ENCODE measurements around the gene GZMH.

DNA sequence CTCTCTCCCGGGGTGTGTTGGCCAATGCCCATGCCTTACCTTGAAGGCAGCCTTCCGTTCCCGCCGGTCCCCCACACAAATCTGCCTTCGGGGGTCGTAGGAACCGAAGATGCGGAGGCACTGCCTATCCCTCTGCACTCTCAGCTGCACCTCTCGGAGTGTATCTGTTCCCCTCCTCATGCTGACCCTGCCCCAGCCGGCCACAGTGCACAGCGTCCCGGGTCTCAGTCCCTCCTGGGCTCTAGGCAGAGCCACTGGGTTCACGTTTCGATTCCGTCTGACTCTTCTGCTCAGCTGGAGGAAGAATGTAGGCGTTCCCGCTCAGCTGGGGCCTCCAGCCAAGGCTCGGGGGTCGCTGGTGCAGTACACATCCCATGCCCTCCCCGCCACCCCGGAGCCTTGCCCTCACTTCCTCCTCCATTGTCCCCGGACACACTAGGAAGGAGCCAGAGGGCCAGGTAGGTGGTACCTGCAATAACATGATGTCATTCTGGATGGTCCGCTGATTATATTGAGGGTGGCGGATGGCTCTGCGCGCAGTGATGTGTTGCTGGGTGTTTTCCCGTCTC lies 35.2 kb downstream of the GZMH start:
- TF ChIP-seq RFX5 (IDR thresholded peaks at IDR 0.05; ENCODE audit: low read depth, low read length), result no peak
- TF ChIP-seq, protein P1, sequence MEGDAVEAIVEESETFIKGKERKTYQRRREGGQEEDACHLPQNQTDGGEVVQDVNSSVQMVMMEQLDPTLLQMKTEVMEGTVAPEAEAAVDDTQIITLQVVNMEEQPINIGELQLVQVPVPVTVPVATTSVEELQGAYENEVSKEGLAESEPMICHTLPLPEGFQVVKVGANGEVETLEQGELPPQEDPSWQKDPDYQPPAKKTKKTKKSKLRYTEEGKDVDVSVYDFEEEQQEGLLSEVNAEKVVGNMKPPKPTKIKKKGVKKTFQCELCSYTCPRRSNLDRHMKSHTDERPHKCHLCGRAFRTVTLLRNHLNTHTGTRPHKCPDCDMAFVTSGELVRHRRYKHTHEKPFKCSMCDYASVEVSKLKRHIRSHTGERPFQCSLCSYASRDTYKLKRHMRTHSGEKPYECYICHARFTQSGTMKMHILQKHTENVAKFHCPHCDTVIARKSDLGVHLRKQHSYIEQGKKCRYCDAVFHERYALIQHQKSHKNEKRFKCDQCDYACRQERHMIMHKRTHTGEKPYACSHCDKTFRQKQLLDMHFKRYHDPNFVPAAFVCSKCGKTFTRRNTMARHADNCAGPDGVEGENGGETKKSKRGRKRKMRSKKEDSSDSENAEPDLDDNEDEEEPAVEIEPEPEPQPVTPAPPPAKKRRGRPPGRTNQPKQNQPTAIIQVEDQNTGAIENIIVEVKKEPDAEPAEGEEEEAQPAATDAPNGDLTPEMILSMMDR (conservative IDR thresholded peaks at IDR 0.05; ENCODE audit: low read depth, low read length), result no peak
- no peak for TF ChIP-seq POLR2A (IDR thresholded peaks at IDR 0.05; ENCODE audit: low read depth, low read length)
- TF ChIP-seq CEBPB (IDR thresholded peaks at IDR 0.05; ENCODE audit: low read depth, low read length), result no peak
- TF ChIP-seq MAFK (IDR thresholded peaks at IDR 0.05; ENCODE audit: low read depth, low read length), result no peak
- TF ChIP-seq RAD21 (IDR thresholded peaks at IDR 0.05; ENCODE audit: low read length), result no peak
- no peak for TF ChIP-seq SMC3 (IDR thresholded peaks at IDR 0.05; ENCODE audit: low read depth, low read length)
- TF ChIP-seq RCOR1 (IDR thresholded peaks at IDR 0.05; ENCODE audit: insufficient replicate concordance, low read length), result no peak
- TF ChIP-seq, protein P2, sequence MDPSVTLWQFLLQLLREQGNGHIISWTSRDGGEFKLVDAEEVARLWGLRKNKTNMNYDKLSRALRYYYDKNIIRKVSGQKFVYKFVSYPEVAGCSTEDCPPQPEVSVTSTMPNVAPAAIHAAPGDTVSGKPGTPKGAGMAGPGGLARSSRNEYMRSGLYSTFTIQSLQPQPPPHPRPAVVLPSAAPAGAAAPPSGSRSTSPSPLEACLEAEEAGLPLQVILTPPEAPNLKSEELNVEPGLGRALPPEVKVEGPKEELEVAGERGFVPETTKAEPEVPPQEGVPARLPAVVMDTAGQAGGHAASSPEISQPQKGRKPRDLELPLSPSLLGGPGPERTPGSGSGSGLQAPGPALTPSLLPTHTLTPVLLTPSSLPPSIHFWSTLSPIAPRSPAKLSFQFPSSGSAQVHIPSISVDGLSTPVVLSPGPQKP (IDR thresholded peaks at IDR 0.05; ENCODE audit: borderline replicate concordance, low read depth, low read length), result no peak
- no peak for TF ChIP-seq MXI1 (IDR thresholded peaks at IDR 0.05; ENCODE audit: borderline replicate concordance, low read depth, low read length)
- TF ChIP-seq, protein P3, sequence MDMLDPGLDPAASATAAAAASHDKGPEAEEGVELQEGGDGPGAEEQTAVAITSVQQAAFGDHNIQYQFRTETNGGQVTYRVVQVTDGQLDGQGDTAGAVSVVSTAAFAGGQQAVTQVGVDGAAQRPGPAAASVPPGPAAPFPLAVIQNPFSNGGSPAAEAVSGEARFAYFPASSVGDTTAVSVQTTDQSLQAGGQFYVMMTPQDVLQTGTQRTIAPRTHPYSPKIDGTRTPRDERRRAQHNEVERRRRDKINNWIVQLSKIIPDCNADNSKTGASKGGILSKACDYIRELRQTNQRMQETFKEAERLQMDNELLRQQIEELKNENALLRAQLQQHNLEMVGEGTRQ (IDR thresholded peaks at IDR 0.05; ENCODE audit: low read depth, low read length), result no peak
- no peak for TF ChIP-seq CHD1 (IDR thresholded peaks at IDR 0.05; ENCODE audit: low read depth, low read length)
- no peak for TF ChIP-seq MAZ (IDR thresholded peaks at IDR 0.05; ENCODE audit: borderline replicate concordance, low read depth, low read length)
- TF ChIP-seq NFE2L2 (IDR thresholded peaks at IDR 0.05; ENCODE audit: low read depth, low read length), result no peak

Measured in IMR-90 (cell line).